IPS-NIHi7 (cell line): Measurements from ENCODE around the gene PRKG1.
"Not testable (repeated sequence)": the region's sequence is repeated elsewhere in the genome, so short reads cannot be mapped to it uniquely, and the experiment has no call there.

Source experiments
- DNase-seq: peaks from one replicate; pipeline ENCODE4 v3.0.0; 2012; ENCODE audit warnings: mixed read lengths; ENCODE audit errors: extremely low spot score

Gene PRKG1

GRCh38 chr10:51377070-51377931, 303.0 kb downstream of the PRKG1 start:
- DNase-seq = no peak

DNA sequence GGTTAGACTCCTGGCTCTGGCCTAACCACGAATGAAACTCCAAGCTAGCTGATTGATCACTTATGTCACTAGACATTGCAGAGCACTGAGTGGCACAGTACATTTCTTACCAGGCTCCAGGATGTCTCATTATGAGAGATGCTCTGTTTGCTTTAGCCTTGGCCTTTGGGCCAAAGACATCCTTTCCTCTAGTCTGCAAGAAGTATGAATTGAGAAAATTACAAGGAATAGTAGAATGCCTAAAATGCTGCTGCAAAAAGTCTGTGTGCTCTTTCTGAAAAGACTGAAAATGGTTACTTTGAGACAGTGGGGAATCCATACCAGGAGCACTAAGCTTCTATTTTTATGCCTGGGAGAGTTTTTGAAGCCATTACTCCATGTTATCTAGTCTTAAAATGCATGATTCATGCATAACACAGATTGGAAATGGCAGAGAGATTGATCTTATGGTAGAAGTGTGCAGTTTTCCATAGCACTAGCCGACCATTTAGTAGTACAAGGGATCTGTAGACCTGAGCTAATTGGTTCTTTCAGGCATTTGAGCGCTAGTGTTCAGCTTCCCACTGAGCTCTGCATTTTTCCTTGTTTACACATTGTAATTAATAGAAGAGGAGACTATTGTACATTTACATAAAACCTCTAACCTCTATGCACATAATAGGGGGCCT, 303.8 kb downstream of the PRKG1 start:
- no peak for DNase-seq

- DNase-seq = no peak
These were observed 307.9 kb downstream of the PRKG1 start for GRCh38 chr10:51382181-51382580.

DNA sequence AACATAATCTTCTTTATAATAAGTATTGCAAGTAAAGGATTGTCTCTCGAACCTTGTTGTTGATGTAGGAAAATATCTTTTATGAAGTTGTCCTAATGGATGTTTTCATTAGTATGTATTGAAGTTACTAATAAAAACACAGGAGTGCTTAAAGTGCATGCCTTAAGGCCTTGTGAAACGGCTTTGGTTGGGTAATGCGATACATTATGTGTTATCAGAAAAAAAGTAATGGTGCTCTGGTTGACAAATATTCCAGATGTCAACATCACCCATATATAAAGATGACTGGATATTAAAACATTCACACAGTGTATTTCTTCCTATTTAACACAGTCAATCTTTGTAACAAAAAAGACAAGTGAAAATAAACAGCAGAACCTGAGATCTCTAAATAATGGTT, 310.7 kb downstream of the PRKG1 start:
- DNase-seq = no peak

GRCh38 chr10:51386248-51386885, 312.1 kb downstream of the PRKG1 start:
- no peak for DNase-seq

DNA sequence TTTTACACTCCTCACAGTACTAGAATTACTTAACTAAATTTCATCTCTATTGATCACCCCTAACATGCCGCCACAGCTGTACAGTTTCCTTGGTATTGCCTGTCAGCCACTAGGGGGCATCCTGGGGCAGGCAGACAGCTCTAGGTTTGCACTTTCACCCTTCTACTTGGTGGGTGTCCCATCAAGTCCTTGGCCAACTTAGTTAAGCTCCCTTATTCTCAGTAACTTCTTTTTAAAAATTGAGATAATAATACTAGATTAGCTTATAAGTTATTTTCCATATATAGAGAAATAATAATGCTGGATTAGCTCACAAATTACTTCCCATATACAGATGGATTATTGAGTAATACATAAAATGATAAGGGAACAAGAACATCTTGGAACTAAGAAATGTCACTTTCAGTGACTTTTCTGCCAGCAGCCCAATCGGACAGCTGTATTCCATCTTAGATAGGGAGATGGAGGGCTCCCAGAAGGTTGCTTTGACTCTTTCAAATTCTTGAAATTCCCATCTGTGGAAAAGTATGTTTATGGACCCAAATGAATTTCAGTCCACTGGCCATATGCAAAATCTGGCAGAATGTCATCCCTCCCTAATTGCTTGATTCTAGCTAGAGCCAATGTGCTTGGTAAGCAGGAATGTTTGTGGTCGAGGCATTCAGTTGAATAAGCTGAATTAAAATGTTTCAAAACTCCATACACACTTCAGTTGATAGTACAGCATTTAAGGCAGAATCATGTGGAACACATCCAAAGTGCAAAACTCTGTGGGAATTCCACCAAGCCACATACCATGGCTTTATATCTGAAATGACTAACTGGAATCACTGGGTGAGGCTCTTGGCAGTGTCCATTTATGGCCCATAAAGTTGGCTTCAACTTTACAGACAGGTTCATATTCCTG, 315.4 kb downstream of the PRKG1 start:
- peak; percentile 78 for DNase-seq

GRCh38 chr10:51393006-51393405, 318.7 kb downstream of the PRKG1 start:
- DNase-seq = not testable (repeated sequence)

GRCh38 chr10:51394039-51394438, 319.8 kb downstream of the PRKG1 start:
- DNase-seq = no peak

DNA sequence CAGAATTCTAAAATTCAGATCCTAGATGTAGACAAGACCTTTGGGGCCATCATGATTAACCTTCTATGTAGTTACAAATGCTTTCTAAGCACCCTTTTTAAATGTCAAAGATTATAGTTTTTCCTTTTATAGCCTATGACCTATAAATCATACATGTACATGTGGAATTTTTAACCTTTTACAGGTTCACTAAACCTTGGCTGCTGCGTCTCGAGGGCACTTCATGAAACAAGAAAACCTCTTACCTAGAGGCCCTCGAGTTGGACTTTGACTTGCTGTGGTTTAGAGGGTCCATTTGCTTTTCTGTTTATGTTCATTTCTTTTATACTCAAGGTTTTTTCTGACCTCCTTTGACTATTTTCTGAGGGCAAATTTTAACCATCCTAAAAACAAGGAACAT, 323.0 kb downstream of the PRKG1 start:
- no peak for DNase-seq

DNA sequence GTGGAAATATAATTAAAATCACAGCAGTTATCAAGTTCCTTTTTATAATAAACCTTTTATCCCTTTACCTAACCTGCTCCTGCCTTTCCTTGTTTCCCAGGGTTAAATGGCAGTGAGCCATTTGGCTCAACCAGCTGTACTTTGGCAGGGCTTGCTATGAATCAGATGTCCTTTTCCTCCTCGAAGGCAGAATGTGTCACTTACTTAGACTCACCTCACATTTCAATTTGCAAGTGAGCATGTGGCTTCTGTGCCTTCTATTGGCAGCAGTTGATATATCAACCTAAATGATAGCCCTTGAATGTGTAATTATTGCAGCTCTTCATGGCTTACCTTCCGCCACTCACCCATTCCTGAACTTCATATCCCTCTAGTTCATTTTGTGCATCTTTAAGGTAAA, 323.4 kb downstream of the PRKG1 start:
- DNase-seq = no peak

GRCh38 chr10:51399840-51400239, 325.6 kb downstream of the PRKG1 start:
- DNase-seq = no peak

DNA sequence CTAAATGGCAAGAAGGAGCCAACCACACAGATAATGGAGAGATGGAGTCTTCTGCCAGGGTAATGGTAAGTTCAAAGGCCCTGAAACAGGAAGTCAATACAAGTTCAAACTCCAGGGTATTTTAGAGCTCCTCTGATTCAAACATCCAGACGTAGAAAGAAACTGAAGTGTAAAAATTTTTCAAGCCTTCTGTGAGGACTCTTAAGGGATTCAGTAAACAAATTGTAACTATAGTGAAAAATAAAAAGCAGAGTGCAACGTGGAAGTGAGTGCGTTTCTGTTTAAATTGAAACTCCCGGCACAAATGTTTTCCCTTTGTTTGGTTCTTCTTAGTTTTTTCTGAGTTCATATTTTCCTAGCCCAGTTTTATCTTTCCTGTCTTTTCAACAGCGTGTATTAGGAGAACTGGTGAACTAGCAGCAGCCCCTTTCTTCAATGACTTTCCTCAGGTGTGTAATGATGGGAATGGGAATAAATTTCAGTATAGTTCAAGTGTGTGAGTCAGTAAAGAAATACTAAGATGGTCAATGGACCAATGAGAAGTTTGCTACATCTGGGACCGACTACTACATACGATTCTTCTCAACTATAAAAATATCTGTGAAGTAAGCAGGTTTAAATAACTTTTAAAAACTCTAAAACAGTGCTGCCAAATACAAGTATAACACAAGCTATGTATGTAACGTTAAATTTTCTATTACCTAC, 326.3 kb downstream of the PRKG1 start:
- DNase-seq = no peak

GRCh38 chr10:51403521-51403920, 329.2 kb downstream of the PRKG1 start:
- DNase-seq = no peak

- DNase-seq = peak; percentile 23
These were observed 331.5 kb downstream of the PRKG1 start for GRCh38 chr10:51405580-51406351.

- no peak for DNase-seq
These were observed 332.3 kb downstream of the PRKG1 start for GRCh38 chr10:51406581-51406980.

- no peak for DNase-seq
These were observed 342.2 kb downstream of the PRKG1 start for GRCh38 chr10:51416494-51416893.

DNA sequence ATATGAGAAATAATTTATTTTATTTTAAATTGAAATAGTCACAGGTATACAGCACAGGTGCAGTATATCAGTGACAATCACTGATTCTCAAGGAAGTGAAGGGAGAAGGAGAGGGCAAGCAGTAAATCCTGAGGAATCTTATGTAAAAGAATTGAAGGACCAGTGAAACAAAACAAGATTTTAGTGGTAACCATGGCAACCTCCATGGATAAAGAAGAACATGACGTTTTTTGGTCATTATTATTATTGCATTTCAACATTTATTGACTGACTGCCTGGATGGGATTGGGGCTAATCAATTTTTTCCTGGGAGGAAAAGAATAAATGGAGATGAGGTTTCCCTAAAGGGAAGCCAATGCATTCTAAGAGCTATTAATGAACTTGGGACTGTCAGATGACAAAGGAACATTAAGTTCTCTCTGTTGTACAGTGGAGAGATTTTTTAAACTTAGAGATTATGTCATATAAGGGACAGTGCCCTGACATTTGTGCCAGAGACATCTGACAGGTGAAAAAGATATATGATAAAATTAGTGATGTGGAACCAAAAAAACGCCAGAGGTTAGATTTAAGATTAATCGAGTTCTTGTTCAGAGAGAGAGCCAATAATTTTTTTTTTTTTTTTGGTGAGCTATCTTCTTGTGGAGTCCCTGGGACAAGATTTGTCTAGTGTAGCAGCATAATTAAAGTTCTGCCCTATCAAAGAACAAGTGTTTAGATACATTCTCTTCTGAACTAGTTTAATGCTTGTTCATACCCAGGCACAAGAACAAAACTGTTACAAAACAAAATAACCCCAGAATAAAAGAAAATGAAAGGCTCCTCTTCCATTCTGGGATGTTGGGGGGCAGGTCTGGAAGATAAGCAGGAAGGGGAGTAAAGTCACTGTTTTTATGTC, 345.2 kb downstream of the PRKG1 start:
- no peak for DNase-seq

- DNase-seq = no peak
These were observed 347.6 kb downstream of the PRKG1 start for GRCh38 chr10:51421853-51422252.
